K562 (cell line): ENCODE measurements around the gene GDF15. TPM values are rescaled to one million over a fixed set of nuclear protein-coding genes. Genes with fewer than 3 reads are reported as not detected.

ENCODE experiments used
- BCOR ChIP-seq: fragments of 450-650 bp; IDR thresholded peaks from 2 replicates; pipeline ENCODE4 v1.6.1; 2016
- CBFA2T2 ChIP-seq: fragments of 450-650 bp; conservative IDR thresholded peaks from 2 replicates; pipeline ENCODE4 v1.6.1; 2017; ENCODE audit warnings: mild to moderate bottlenecking
- DPF2 ChIP-seq: fragments of 450-650 bp; IDR thresholded peaks from 2 replicates; pipeline ENCODE4 v1.6.1; 2016
- EP400 ChIP-seq: fragments of 450-650 bp; IDR thresholded peaks from 2 replicates; pipeline ENCODE4 v1.6.1; 2017; ENCODE audit warnings: antibody characterized with exemption, mild to moderate bottlenecking, moderate library complexity
- ESRRB ChIP-seq: fragments of 250-450 bp; sonication (Bioruptor Pico); IDR thresholded peaks from 2 replicates; pipeline ENCODE4 v1.5.0; 2020; ENCODE audit warnings: mild to moderate bottlenecking, moderate library complexity, borderline replicate concordance
- EZH2 ChIP-seq: IDR thresholded peaks from 2 replicates; pipeline ENCODE4 v1.6.1; 2012; ENCODE audit warnings: low read depth, mild to moderate bottlenecking, inconsistent platforms, low read length, borderline replicate concordance
- FOXM1 ChIP-seq, 2 experiments: fragments of 450-650 bp in 1 of 2; sonication (generic) in 1 of 2; formaldehyde crosslinking in 1 of 2; IDR thresholded peaks; 2 replicates each; pipeline versions ENCODE4 v1.6.1 to v1.9.0; 2017 to 2022; ENCODE audit warnings: low read depth in 2 of 2, mild to moderate bottlenecking in 2 of 2, missing genetic modification reagents in 1 of 2, moderate library complexity in 1 of 2
- GTF2E2 ChIP-seq: fragments of 200-800 bp; sonication (Bioruptor generic); IDR thresholded peaks from 2 replicates; pipeline ENCODE4 v1.6.1; 2016; ENCODE audit warnings: missing genetic modification characterization, missing compliant biosample characterization
- HDAC2 ChIP-seq: fragments of 450-650 bp; IDR thresholded peaks from 2 replicates; pipeline ENCODE4 v1.6.1; 2016; ENCODE audit warnings: mild to moderate bottlenecking
- HNRNPL ChIP-seq: fragments of 200-400 bp; formaldehyde crosslinking; IDR thresholded peaks from 2 replicates; pipeline ENCODE4 v1.6.1; 2017; ENCODE audit warnings: low read depth, mild to moderate bottlenecking, low read length
- HNRNPLL ChIP-seq: fragments of 200-400 bp; formaldehyde crosslinking; IDR thresholded peaks from 2 replicates; pipeline ENCODE4 v1.6.1; 2017; ENCODE audit warnings: low read length, low read depth, mild to moderate bottlenecking; ENCODE audit not compliant: poor library complexity, severe bottlenecking
- POLR2B ChIP-seq: fragments of 450-650 bp; IDR thresholded peaks from 2 replicates; pipeline ENCODE4 v1.6.1; 2018; ENCODE audit warnings: low read depth; ENCODE audit not compliant: partially characterized antibody
- RNF2 ChIP-seq: sonication (generic); IDR thresholded peaks from 2 replicates; pipeline ENCODE4 v1.6.1; 2016
- SMARCA5 ChIP-seq: fragments of 450-650 bp; IDR thresholded peaks from 2 replicates; pipeline ENCODE4 v1.6.1; 2016
- SMARCC2 ChIP-seq: fragments of 450-650 bp; IDR thresholded peaks from 2 replicates; pipeline ENCODE4 v1.6.1; 2017; ENCODE audit warnings: antibody characterized with exemption, moderate library complexity, mild to moderate bottlenecking, low read depth
- ZNF212 ChIP-seq: fragments of 450-650 bp; formaldehyde crosslinking; IDR thresholded peaks from 2 replicates; pipeline ENCODE4 v1.4.0; 2020; ENCODE audit warnings: mild to moderate bottlenecking
- ZNF830 ChIP-seq: fragments of 250-450 bp; sonication (Bioruptor Pico); IDR thresholded peaks from 2 replicates; pipeline ENCODE4 v1.5.0; 2021; ENCODE audit warnings: mild to moderate bottlenecking
- polyA plus RNA-seq, 8 experiments: library from polyadenylated mRNA; depleted of rRNA in 4 of 8; stranded (reverse) in 5 of 8; unstranded in 3 of 8; fragments of >200 nt; fragmentation: Nextera tagmentation in 2 of 8; fragmentation: Illumina TruSeq in 1 of 8; extraction: Ambion mirVana in 2 of 8; extraction: Trizol in 1 of 8; gene quantifications; 2 replicates each; pipeline versions ENCODE4 v1.2.1 to v1.2.3, GENCODE V29; 2011 to 2014; ENCODE audit warnings: inconsistent platforms in 1 of 8, missing spikeins in 1 of 8
- total RNA-seq, 7 experiments: library from RNA; depleted of rRNA in 6 of 7; stranded (reverse); fragments of >200 nt in 6 of 7; fragmentation: Illumina TruSeq in 2 of 7; extraction: Trizol in 2 of 7; gene quantifications; 2 replicates each; pipeline versions ENCODE4 v1.2.1 to v1.2.3, GENCODE V29; 2011 to 2021; ENCODE audit warnings: low replicate concordance in 1 of 7
- TF ChIP-seq, protein P1 (sequence below): fragments of 250-450 bp; sonication (Bioruptor Pico); IDR thresholded peaks from 2 replicates; pipeline ENCODE4 v1.8.0; 2022; ENCODE audit warnings: moderate library complexity, mild to moderate bottlenecking, inconsistent platforms
- TF ChIP-seq, protein P2 (sequence below): sonication (generic); formaldehyde crosslinking; IDR thresholded peaks from 2 replicates; pipeline ENCODE4 v1.8.1; 2023; ENCODE audit warnings: mild to moderate bottlenecking, missing genetic modification reagents
- TF ChIP-seq, protein P3 (sequence below): sonication (generic); formaldehyde crosslinking; IDR thresholded peaks from 2 replicates; pipeline ENCODE4 v1.8.0; 2023; ENCODE audit warnings: mild to moderate bottlenecking, missing genetic modification reagents

The GDF15 gene
- total and polyA plus RNA-seq, 9 of the 15 experiments (the other 6 are each of a cell fraction or from before 2014, with no cell fraction given) = 2.3 to 82.4 (median 12.5) TPM

DNA sequence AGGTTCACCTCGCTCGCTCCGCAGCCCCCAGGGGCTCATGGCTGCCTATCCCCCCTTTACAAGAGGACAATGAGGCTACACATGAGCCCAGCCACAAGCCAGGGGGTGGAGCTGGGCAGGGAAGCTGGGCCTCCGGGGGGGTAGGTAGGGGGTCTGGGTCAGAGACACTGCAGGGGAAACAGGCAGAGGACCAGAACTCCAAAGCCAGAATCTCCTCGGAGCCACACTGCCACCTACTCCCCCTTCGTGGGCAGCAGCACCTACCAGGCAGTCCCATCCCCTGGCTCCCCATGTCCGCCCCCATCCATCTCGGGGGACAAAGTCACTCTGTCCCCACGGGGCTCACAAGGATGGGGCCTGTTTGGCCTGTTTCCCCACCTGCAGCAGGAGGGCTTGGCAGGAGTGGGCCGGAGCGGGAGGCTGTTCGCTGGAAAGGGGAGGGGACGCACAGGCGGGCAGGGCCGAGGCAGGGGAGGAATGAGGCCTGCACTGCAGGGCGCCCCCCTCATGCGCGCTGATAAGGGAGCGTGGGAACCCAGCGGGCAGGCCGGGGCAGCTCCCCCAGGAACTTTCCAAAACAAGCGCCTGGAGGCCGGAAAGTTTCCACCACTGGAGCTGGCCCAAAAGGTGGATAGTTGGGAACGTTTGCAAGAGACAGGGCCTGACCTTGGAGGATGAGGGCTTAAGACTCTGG, 52.5 kb downstream of the GDF15 start (continued):
- TF ChIP-seq EZH2 = no peak
- peak; percentile 37; the same call in 1 of the 2 replicates for TF ChIP-seq BCOR
- TF ChIP-seq, protein P1, sequence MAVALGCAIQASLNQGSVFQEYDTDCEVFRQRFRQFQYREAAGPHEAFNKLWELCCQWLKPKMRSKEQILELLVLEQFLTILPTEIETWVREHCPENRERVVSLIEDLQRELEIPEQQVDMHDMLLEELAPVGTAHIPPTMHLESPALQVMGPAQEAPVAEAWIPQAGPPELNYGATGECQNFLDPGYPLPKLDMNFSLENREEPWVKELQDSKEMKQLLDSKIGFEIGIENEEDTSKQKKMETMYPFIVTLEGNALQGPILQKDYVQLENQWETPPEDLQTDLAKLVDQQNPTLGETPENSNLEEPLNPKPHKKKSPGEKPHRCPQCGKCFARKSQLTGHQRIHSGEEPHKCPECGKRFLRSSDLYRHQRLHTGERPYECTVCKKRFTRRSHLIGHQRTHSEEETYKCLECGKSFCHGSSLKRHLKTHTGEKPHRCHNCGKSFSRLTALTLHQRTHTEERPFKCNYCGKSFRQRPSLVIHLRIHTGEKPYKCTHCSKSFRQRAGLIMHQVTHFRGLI (CRISPR knock-in tag) = no peak
- TF ChIP-seq, protein P2, sequence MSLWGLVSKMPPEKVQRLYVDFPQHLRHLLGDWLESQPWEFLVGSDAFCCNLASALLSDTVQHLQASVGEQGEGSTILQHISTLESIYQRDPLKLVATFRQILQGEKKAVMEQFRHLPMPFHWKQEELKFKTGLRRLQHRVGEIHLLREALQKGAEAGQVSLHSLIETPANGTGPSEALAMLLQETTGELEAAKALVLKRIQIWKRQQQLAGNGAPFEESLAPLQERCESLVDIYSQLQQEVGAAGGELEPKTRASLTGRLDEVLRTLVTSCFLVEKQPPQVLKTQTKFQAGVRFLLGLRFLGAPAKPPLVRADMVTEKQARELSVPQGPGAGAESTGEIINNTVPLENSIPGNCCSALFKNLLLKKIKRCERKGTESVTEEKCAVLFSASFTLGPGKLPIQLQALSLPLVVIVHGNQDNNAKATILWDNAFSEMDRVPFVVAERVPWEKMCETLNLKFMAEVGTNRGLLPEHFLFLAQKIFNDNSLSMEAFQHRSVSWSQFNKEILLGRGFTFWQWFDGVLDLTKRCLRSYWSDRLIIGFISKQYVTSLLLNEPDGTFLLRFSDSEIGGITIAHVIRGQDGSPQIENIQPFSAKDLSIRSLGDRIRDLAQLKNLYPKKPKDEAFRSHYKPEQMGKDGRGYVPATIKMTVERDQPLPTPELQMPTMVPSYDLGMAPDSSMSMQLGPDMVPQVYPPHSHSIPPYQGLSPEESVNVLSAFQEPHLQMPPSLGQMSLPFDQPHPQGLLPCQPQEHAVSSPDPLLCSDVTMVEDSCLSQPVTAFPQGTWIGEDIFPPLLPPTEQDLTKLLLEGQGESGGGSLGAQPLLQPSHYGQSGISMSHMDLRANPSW (CRISPR knock-in tag) = 0 out of 2 replicates have a peak, but pooled peaks have one; percentile 81
- TF ChIP-seq SMARCC2 = 0 out of 2 replicates have a peak, but pooled peaks have one; percentile 51
- 0 out of 2 replicates have a peak, but pooled peaks have one; percentile 18 for TF ChIP-seq ZNF212 (CRISPR knock-in tag)
- TF ChIP-seq CBFA2T2 = peak; percentile 34; the same call in 1 of the 2 replicates
- TF ChIP-seq, protein P3, sequence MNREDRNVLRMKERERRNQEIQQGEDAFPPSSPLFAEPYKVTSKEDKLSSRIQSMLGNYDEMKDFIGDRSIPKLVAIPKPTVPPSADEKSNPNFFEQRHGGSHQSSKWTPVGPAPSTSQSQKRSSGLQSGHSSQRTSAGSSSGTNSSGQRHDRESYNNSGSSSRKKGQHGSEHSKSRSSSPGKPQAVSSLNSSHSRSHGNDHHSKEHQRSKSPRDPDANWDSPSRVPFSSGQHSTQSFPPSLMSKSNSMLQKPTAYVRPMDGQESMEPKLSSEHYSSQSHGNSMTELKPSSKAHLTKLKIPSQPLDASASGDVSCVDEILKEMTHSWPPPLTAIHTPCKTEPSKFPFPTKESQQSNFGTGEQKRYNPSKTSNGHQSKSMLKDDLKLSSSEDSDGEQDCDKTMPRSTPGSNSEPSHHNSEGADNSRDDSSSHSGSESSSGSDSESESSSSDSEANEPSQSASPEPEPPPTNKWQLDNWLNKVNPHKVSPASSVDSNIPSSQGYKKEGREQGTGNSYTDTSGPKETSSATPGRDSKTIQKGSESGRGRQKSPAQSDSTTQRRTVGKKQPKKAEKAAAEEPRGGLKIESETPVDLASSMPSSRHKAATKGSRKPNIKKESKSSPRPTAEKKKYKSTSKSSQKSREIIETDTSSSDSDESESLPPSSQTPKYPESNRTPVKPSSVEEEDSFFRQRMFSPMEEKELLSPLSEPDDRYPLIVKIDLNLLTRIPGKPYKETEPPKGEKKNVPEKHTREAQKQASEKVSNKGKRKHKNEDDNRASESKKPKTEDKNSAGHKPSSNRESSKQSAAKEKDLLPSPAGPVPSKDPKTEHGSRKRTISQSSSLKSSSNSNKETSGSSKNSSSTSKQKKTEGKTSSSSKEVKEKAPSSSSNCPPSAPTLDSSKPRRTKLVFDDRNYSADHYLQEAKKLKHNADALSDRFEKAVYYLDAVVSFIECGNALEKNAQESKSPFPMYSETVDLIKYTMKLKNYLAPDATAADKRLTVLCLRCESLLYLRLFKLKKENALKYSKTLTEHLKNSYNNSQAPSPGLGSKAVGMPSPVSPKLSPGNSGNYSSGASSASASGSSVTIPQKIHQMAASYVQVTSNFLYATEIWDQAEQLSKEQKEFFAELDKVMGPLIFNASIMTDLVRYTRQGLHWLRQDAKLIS (CRISPR knock-in tag) = no peak
- TF ChIP-seq SMARCA5 = peak; percentile 38; the same call in 1 of the 2 replicates
- peak; percentile 83 for TF ChIP-seq HDAC2
- 0 out of 2 replicates have a peak, but pooled peaks have one; percentile 19 for TF ChIP-seq FOXM1 (IDR thresholded peaks at IDR 0.05; ENCODE audit: low read depth)
- no peak for TF ChIP-seq FOXM1 (CRISPR knock-in tag; IDR thresholded peaks at IDR 0.05; ENCODE audit: low read depth)
- TF ChIP-seq RNF2 = peak; percentile 74; the same call in 1 of the 2 replicates
- TF ChIP-seq GTF2E2 (tag) = peak; percentile 42; the same call in 1 of the 2 replicates
- TF ChIP-seq ESRRB (CRISPR knock-in tag) = no peak
- TF ChIP-seq EP400 = peak; percentile 48
- TF ChIP-seq HNRNPLL = no peak
- TF ChIP-seq HNRNPL = peak; percentile 55; the same call in 1 of the 2 replicates
- peak; percentile 34 for TF ChIP-seq POLR2B
- TF ChIP-seq DPF2 = peak; percentile 78; the same call in 1 of the 2 replicates
- no peak for TF ChIP-seq ZNF830
